ENCODE results near the gene NCF2. TPM values are rescaled to one million over a fixed set of nuclear protein-coding genes. Genes with fewer than 3 reads are reported as not detected.

The NCF2 gene
- total RNA-seq, 1 donor from 2014 or later: 12.5 TPM

- intact Hi-C loops (cut with DNase I): no loop called here
- no peak for TF ChIP-seq CTCF (IDR thresholded peaks at IDR 0.05)
- no peak for TF ChIP-seq POLR2AphosphoS5 (IDR thresholded peaks at IDR 0.05; ENCODE audit: insufficient read depth in 1 of 2, low read depth in 1 of 2)
- TF ChIP-seq POLR2A (IDR thresholded peaks at IDR 0.05): no peak
- Histone ChIP-seq H3K27ac (no peak overlapping the region), H3K9me3 (no peaks in the 10 kb centered on the region), H3K4me1 (no peaks in the 10 kb centered on the region), H3K36me3 (peaks cover 7 to 49% of the 10 kb centered on the region in 2 donors), H3K4me3 (no peak overlapping the region), H3K27me3 (no peaks in the 10 kb centered on the region)
- DNase-seq (ENCODE audit: extremely low spot score in 2 of 2): no peak
Observed at GRCh38 chr1:183551924-183552323, 38.3 kb downstream of the NCF2 start.

- intact Hi-C loops (cut with DNase I): no loop called here
- no peak overlapping the region for H3K27ac ChIP-seq
- TF ChIP-seq POLR2AphosphoS5 (IDR thresholded peaks at IDR 0.05; ENCODE audit: insufficient read depth in 1 of 2, low read depth in 1 of 2) (no peak), CTCF (IDR thresholded peaks at IDR 0.05) (no peak), POLR2A (IDR thresholded peaks at IDR 0.05) (no peak)
- H3K9me3 ChIP-seq: no peaks in the 10 kb centered on the region
- H3K4me1 ChIP-seq: no peaks in the 10 kb centered on the region
- no peak overlapping the region for H3K4me3 ChIP-seq
- H3K36me3 ChIP-seq: peaks cover 7 to 60% of the 10 kb centered on the region in 2 donors
- no peak for DNase-seq (ENCODE audit: extremely low spot score in 2 of 2)
- no peaks in the 10 kb centered on the region for H3K27me3 ChIP-seq
Observed at GRCh38 chr1:183550915-183551314, 39.3 kb downstream of the NCF2 start.

- Histone ChIP-seq H3K27me3 (no peaks in the 10 kb centered on the region), H3K4me3 (no peak overlapping the region), H3K27ac (no peak overlapping the region), H3K9me3 (no peaks in the 10 kb centered on the region), H3K36me3 (peaks cover 7 to 76% of the 10 kb centered on the region in 2 donors), H3K4me1 (no peaks in the 10 kb centered on the region)
- no peak for DNase-seq (ENCODE audit: extremely low spot score in 2 of 2)
- intact Hi-C loops (cut with DNase I): loop anchor here (5.0 kb wide), 1 partner anchor 704 kb away; no protein-coding TSS in a partner anchor
- TF ChIP-seq CTCF (IDR thresholded peaks at IDR 0.05) (no peak), POLR2A (IDR thresholded peaks at IDR 0.05) (no peak), POLR2AphosphoS5 (IDR thresholded peaks at IDR 0.05; ENCODE audit: insufficient read depth in 1 of 2, low read depth in 1 of 2) (no peak)
Observed at GRCh38 chr1:183548116-183548515, 42.1 kb downstream of the NCF2 start.

- Histone ChIP-seq H3K9me3 (no peaks in the 10 kb centered on the region), H3K27me3 (no peaks in the 10 kb centered on the region), H3K36me3 (peaks cover 7 to 75% of the 10 kb centered on the region in 2 donors), H3K4me1 (no peaks in the 10 kb centered on the region), H3K4me3 (no peak overlapping the region), H3K27ac (no peak overlapping the region)
- TF ChIP-seq POLR2AphosphoS5 (IDR thresholded peaks at IDR 0.05; ENCODE audit: insufficient read depth in 1 of 2, low read depth in 1 of 2) (no peak), POLR2A (IDR thresholded peaks at IDR 0.05) (no peak), CTCF (IDR thresholded peaks at IDR 0.05) (no peak)
- DNase-seq (ENCODE audit: extremely low spot score in 2 of 2): no peak
- intact Hi-C loops (cut with DNase I): loop anchor here (5.0 kb wide), 1 partner anchor 706 kb away; no protein-coding TSS in a partner anchor
Observed at GRCh38 chr1:183546427-183546826, 43.8 kb downstream of the NCF2 start.

- no peaks in the 10 kb centered on the region for H3K9me3 ChIP-seq
- H3K27me3 ChIP-seq: no peaks in the 10 kb centered on the region
- peaks cover 7 to 75% of the 10 kb centered on the region in 2 donors for H3K36me3 ChIP-seq
- intact Hi-C loops (cut with DNase I): loop anchor here (5.0 kb wide), 1 partner anchor 708 kb away; no protein-coding TSS in a partner anchor
- H3K27ac ChIP-seq: no peak overlapping the region
- TF ChIP-seq POLR2A (IDR thresholded peaks at IDR 0.05) (no peak), CTCF (IDR thresholded peaks at IDR 0.05) (no peak), POLR2AphosphoS5 (IDR thresholded peaks at IDR 0.05; ENCODE audit: insufficient read depth in 1 of 2, low read depth in 1 of 2) (no peak)
- no peak for DNase-seq (ENCODE audit: extremely low spot score in 2 of 2)
- H3K4me1 ChIP-seq: no peaks in the 10 kb centered on the region
- H3K4me3 ChIP-seq: no peak overlapping the region
Observed at GRCh38 chr1:183544598-183545297, 45.5 kb downstream of the NCF2 start.
